Endothelial cell of umbilical vein (primary cell): Measurements from ENCODE around the gene DDX10. TPM values are rescaled to one million over a fixed set of nuclear protein-coding genes. Genes with fewer than 3 reads are reported as not detected.

Experiments used
- BruUV-seq: library from RNA; stranded (reverse); fragments of 400-500 nt; replicated peaks from 2 replicates; lab custom pipeline; 2021; lab: Mats Ljungman, UMichigan
- CTCF ChIA-PET: fragments of 300-600, 350-600 bp; sonication (Branson Sonifier 250); formaldehyde crosslinking; loops from one replicate; lab custom pipeline; 2021; ENCODE audit warnings: antibody characterized with exemption, inconsistent platforms; lab: Charles Lee
- POLR2A ChIA-PET: fragments of 300-600, 350-600 bp; sonication (Branson Sonifier 250); formaldehyde crosslinking; loops from one replicate; lab custom pipeline; 2021; ENCODE audit warnings: antibody characterized with exemption, inconsistent platforms; lab: Charles Lee
- DNase-seq: peaks from one replicate; pipeline ENCODE4 v3.0.0-alpha.2; 2011; ENCODE audit warnings: low read depth, low spot score
- FAIRE-seq: peaks from 2 replicates; lab custom pipeline; 2011; peaks lifted over from hg19 to GRCh38; lab: Jason Lieb, UNC
- H2AFZ ChIP-seq: 2 replicates; pipeline ENCODE4 v1.6.0; 2012; ENCODE audit warnings: low read depth, low read length, control low read depth, inconsistent platforms
- H3K27ac ChIP-seq: 2 replicates; pipeline ENCODE4 v1.5.1; 2011; ENCODE audit warnings: low read depth, mild to moderate bottlenecking, control low read depth, low read length, moderate library complexity; ENCODE audit not compliant: insufficient read depth
- H3K27me3 ChIP-seq, 2 experiments: 2 replicates each; pipeline versions ENCODE4 v1.6.0 to v1.6.1; 2011; ENCODE audit warnings: low read length in 2 of 2, mixed read lengths in 1 of 2; ENCODE audit not compliant: control insufficient read depth in 2 of 2, insufficient read depth in 2 of 2
- H3K36me3 ChIP-seq, 2 experiments: 2 replicates in 1 of 2; 3 replicates in 1 of 2; pipeline ENCODE4 v1.5.1; 2011; ENCODE audit warnings: low read length in 2 of 2, mild to moderate bottlenecking in 1 of 2, moderate library complexity in 1 of 2; ENCODE audit not compliant: control insufficient read depth in 2 of 2, insufficient read depth in 2 of 2; ENCODE audit errors: extremely low read depth in 1 of 2
- H3K4me1 ChIP-seq: 3 replicates; pipeline ENCODE4 v1.5.1; 2011; ENCODE audit warnings: mild to moderate bottlenecking, low read length; ENCODE audit not compliant: control insufficient read depth, insufficient read depth; ENCODE audit errors: extremely low read depth
- H3K4me2 ChIP-seq: 2 replicates; pipeline ENCODE4 v1.6.1; 2011; ENCODE audit warnings: low read length, control low read depth, mixed read lengths; ENCODE audit not compliant: insufficient read depth
- H3K4me3 ChIP-seq, 3 experiments: fragments of 200-600 bp in 1 of 3; sonication (generic), shearing (Covaris generic) in 1 of 3; replicated peaks in 1 of 3; 2 replicates each; pipeline ENCODE4 v1.5.1; 2011 to 2016; ENCODE audit warnings: control low read depth in 3 of 3, low read length in 3 of 3, mild to moderate bottlenecking in 2 of 3, inconsistent platforms in 1 of 3, low read depth in 1 of 3, moderate library complexity in 1 of 3; ENCODE audit not compliant: insufficient read depth in 1 of 3
- H3K79me2 ChIP-seq: 2 replicates; pipeline ENCODE4 v1.6.0; 2012; ENCODE audit warnings: low read length, inconsistent platforms; ENCODE audit not compliant: control insufficient read depth, insufficient read depth
- H3K9ac ChIP-seq: replicated peaks from 2 replicates; pipeline ENCODE3; 2011; ENCODE audit warnings: low read length, control low read depth; ENCODE audit not compliant: insufficient read depth; ENCODE audit errors: extremely low read depth
- H3K9me1 ChIP-seq: replicated peaks from 3 replicates; pipeline ENCODE4 v1.6.0; 2011; ENCODE audit warnings: mild to moderate bottlenecking, low read length; ENCODE audit not compliant: control insufficient read depth, insufficient read depth; ENCODE audit errors: extremely low read depth
- H3K9me3 ChIP-seq: replicated peaks from 2 replicates; pipeline ENCODE4 v1.5.1; 2012; ENCODE audit warnings: low read length, inconsistent platforms; ENCODE audit not compliant: control insufficient read depth, insufficient read depth
- H4K20me1 ChIP-seq: replicated peaks from 2 replicates; pipeline ENCODE3; 2011; ENCODE audit warnings: mild to moderate bottlenecking, low read length; ENCODE audit not compliant: control insufficient read depth, insufficient read depth; ENCODE audit errors: extremely low read depth
- EZH2 ChIP-seq: IDR thresholded peaks from 2 replicates; pipeline ENCODE4 v1.6.1; 2012; ENCODE audit warnings: borderline replicate concordance, low read depth, mild to moderate bottlenecking, moderate library complexity, low read length, inconsistent platforms; ENCODE audit not compliant: severe bottlenecking
- FOS ChIP-seq: IDR thresholded peaks from 2 replicates; pipeline ENCODE4 v1.6.1; 2011; ENCODE audit warnings: mild to moderate bottlenecking, low read length, moderate library complexity, borderline replicate concordance; ENCODE audit not compliant: insufficient read depth
- GATA2 ChIP-seq: IDR thresholded peaks from 2 replicates; pipeline ENCODE4 v1.7.0; 2011; ENCODE audit warnings: low read depth, mild to moderate bottlenecking, moderate library complexity, mixed read lengths, low read length; ENCODE audit not compliant: insufficient read length, insufficient read depth
- JUN ChIP-seq: IDR thresholded peaks from 2 replicates; pipeline ENCODE4 v1.6.1; 2011; ENCODE audit warnings: borderline replicate concordance, low read depth; ENCODE audit not compliant: insufficient read length, insufficient read depth
- MYC ChIP-seq: IDR thresholded peaks from one replicate; pipeline ENCODE4 v1.6.1; 2011; ENCODE audit warnings: mild to moderate bottlenecking, low read depth, low read length
- POLR2A ChIP-seq: IDR thresholded peaks from 2 replicates; pipeline ENCODE4 v1.6.1; 2012; ENCODE audit warnings: low read depth, mild to moderate bottlenecking, control low read depth, low read length
- POLR2AphosphoS5 ChIP-seq: IDR thresholded peaks from 2 replicates; pipeline ENCODE4 v1.6.1; 2012; ENCODE audit warnings: low read depth, mild to moderate bottlenecking, control low read depth, low read length, moderate library complexity; ENCODE audit not compliant: insufficient read depth
- dilution Hi-C: fragments of 300-500 bp; cut with MboI; formaldehyde crosslinking; loops from one replicate; pipeline ENCODE4 v1.15.0; 2019; ENCODE audit warnings: low sequenced_read_pairs; ENCODE audit not compliant: extremely low pct_ligation_motif_present
- intact Hi-C: fragments of 100-400 bp; cut with micrococcal nuclease; formaldehyde crosslinking; loops from one replicate; pipeline ENCODE4 v1.10.0; 2022
- polyA plus RNA-seq, 4 experiments: library from polyadenylated mRNA; depleted of rRNA in 3 of 4; stranded (reverse) in 3 of 4; unstranded in 1 of 4; fragments of >200 nt; gene quantifications; 2 replicates each; pipeline versions ENCODE4 v1.2.1 to v1.2.3, GENCODE V29; 2011 to 2012; ENCODE audit warnings: missing spikeins in 1 of 4
- total RNA-seq: library from RNA; stranded (reverse); gene quantifications from 2 replicates; pipeline ENCODE4 v1.2.3, GENCODE V29; 2021
- TF ChIP-seq, protein P1 (sequence below): IDR thresholded peaks from 2 replicates; pipeline ENCODE4 v1.6.1; 2011; ENCODE audit not compliant: insufficient read depth, insufficient read length
- TF ChIP-seq, protein P2 (sequence below), 2 donors: IDR thresholded peaks; 1 replicate in 1 of 2; 2 replicates in 1 of 2; pipeline ENCODE4 v1.5.1; 2011; ENCODE audit warnings: low read length in 2 of 2, mild to moderate bottlenecking in 2 of 2, moderate library complexity in 2 of 2, control low read depth in 1 of 2, inconsistent platforms in 1 of 2, low read depth in 1 of 2; ENCODE audit not compliant: insufficient read depth in 1 of 2; ENCODE audit errors: extremely low read depth in 1 of 2

DDX10 gene
- total and polyA plus RNA-seq, 2 donors (not counting 3 experiments of a cell fraction or from before 2014, with no cell fraction given): 29.8 to 35.2 TPM

DNA sequence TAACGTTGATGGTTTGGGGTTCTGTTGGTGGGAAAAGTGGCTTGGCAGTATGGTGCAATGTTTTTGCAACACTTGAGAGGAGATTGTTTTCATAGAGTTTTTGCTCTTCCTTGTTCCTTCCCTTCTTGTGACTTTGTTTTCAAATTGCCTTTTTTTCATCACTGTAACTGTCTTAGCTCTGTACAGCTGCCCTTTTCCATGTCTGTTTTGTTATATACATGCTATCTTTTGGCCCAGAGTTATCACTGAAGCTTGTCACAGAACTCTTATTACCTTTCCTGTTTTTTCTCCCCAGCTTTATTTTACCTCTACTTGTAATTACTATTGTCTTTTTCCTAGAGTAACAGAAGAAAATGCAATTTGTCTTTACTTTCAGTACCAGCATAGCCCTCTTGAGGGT, 154.1 kb downstream of the DDX10 start:
- Histone ChIP-seq H3K4me1 (no peaks in the 10 kb centered on the region), H3K27ac (no peak overlapping the region), H3K4me2 (no peak overlapping the region), H3K79me2 (peaks cover 3% of the 10 kb centered on the region), H3K9me3 (no peaks in the 10 kb centered on the region), H4K20me1 (no peaks in the 10 kb centered on the region), H3K9me1 (no peaks in the 10 kb centered on the region), H3K9ac (no peak overlapping the region), H3K4me3 (no peak overlapping the region), H2AFZ (no peak overlapping the region), H3K27me3 (no peaks in the 10 kb centered on the region), H3K36me3 (no peaks in the 10 kb centered on the region)
- intact Hi-C loops (no loop called here), dilution Hi-C loops (no loop called here)
- TF ChIP-seq, protein P1, sequence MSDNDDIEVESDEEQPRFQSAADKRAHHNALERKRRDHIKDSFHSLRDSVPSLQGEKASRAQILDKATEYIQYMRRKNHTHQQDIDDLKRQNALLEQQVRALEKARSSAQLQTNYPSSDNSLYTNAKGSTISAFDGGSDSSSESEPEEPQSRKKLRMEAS: no peak
- TF ChIP-seq, protein P2, sequence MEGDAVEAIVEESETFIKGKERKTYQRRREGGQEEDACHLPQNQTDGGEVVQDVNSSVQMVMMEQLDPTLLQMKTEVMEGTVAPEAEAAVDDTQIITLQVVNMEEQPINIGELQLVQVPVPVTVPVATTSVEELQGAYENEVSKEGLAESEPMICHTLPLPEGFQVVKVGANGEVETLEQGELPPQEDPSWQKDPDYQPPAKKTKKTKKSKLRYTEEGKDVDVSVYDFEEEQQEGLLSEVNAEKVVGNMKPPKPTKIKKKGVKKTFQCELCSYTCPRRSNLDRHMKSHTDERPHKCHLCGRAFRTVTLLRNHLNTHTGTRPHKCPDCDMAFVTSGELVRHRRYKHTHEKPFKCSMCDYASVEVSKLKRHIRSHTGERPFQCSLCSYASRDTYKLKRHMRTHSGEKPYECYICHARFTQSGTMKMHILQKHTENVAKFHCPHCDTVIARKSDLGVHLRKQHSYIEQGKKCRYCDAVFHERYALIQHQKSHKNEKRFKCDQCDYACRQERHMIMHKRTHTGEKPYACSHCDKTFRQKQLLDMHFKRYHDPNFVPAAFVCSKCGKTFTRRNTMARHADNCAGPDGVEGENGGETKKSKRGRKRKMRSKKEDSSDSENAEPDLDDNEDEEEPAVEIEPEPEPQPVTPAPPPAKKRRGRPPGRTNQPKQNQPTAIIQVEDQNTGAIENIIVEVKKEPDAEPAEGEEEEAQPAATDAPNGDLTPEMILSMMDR (IDR thresholded peaks at IDR 0.05; ENCODE audit: extremely low read depth in 1 of 2, insufficient read depth in 1 of 2, low read depth in 1 of 2, low read length in 2 of 2): no peak
- no peak for TF ChIP-seq POLR2AphosphoS5
- no peak for TF ChIP-seq EZH2
- TF ChIP-seq GATA2: no peak
- TF ChIP-seq POLR2A: no peak
- TF ChIP-seq MYC: no peak
- TF ChIP-seq FOS: no peak
- no peak for TF ChIP-seq JUN
- no TSS peak for BruUV-seq
- ChIA-PET POLR2A (no interaction called here), CTCF (interaction anchor here (1.1 kb wide), 1 partner anchor 85 kb away, joined by 3 read pairs; no protein-coding TSS in a partner anchor)
- peak; percentile 58 for DNase-seq
- FAIRE-seq: no peak
